ENCODE results near the gene FOXN1.

GRCh38 chr17:28585851-28586250 is 79.7 kb downstream of the FOXN1 start:
- TF ChIP-seq YY1 (IDR thresholded peaks at IDR 0.05; ENCODE audit: insufficient read depth, insufficient read length) (no peak), ZNF274 (IDR thresholded peaks at IDR 0.05; ENCODE audit: low read depth, low read length) (no peak), SUZ12 (IDR thresholded peaks at IDR 0.05; ENCODE audit: extremely low read depth, insufficient read depth, insufficient read length) (no peak)

All from NT2/D1 (cell line).